Testis (tissue), 2 donors: Measurements from ENCODE around the gene FRY.

Experiments used
- POLR2A ChIP-seq: fragments of 450-650 bp; IDR thresholded peaks from one replicate; pipeline ENCODE4 v1.6.1; 2017; ENCODE audit warnings: antibody characterized with exemption, mild to moderate bottlenecking, moderate library complexity
- TF ChIP-seq, protein P1 (sequence below), 3 experiments: fragments of 450-650 bp in 2 of 3; fragments of 200-600 bp in 1 of 3; sonication (generic) in 1 of 3; IDR thresholded peaks; one replicate each; pipeline ENCODE4 v1.5.1; 2016 to 2019; ENCODE audit warnings: antibody characterized with exemption in 3 of 3, mild to moderate bottlenecking in 2 of 3, moderate library complexity in 1 of 3

- TF ChIP-seq, protein P1, sequence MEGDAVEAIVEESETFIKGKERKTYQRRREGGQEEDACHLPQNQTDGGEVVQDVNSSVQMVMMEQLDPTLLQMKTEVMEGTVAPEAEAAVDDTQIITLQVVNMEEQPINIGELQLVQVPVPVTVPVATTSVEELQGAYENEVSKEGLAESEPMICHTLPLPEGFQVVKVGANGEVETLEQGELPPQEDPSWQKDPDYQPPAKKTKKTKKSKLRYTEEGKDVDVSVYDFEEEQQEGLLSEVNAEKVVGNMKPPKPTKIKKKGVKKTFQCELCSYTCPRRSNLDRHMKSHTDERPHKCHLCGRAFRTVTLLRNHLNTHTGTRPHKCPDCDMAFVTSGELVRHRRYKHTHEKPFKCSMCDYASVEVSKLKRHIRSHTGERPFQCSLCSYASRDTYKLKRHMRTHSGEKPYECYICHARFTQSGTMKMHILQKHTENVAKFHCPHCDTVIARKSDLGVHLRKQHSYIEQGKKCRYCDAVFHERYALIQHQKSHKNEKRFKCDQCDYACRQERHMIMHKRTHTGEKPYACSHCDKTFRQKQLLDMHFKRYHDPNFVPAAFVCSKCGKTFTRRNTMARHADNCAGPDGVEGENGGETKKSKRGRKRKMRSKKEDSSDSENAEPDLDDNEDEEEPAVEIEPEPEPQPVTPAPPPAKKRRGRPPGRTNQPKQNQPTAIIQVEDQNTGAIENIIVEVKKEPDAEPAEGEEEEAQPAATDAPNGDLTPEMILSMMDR (IDR thresholded peaks at IDR 0.05), result peak; percentile 43 to 48 (median 44)
- TF ChIP-seq POLR2A, result no peak
Measured at GRCh38 chr13:32001154-32001768, 30.3 kb upstream of the FRY start.
